H1 (cell line): ENCODE data around the gene CADM1. TPM values are rescaled to one million over a fixed set of nuclear protein-coding genes. Genes with fewer than 3 reads are reported as not detected.

ENCODE experiments used
- CTCF ChIA-PET: fragments of 300-600 bp; sonication (Branson Sonifier 250); formaldehyde crosslinking; loops from one replicate; lab custom pipeline; 2021; ENCODE audit not compliant: partially characterized antibody; lab: Charles Lee
- POLR2A ChIA-PET: fragments of 300-600 bp; sonication (Branson Sonifier 250); formaldehyde crosslinking; loops from one replicate; lab custom pipeline; 2021; ENCODE audit warnings: inconsistent platforms; ENCODE audit not compliant: partially characterized antibody; lab: Charles Lee
- DNase-seq, 2 experiments: peaks; one replicate each; pipeline versions ENCODE4 v3.0.0 to v3.0.0-alpha.2; 2010 to 2022; ENCODE audit warnings: low spot score in 2 of 2, low read depth in 1 of 2, mixed read lengths in 1 of 2
- FAIRE-seq: peaks from 2 replicates; lab custom pipeline; 2011; peaks lifted over from hg19 to GRCh38; lab: Jason Lieb, UNC
- H2AFZ ChIP-seq: 2 replicates; pipeline ENCODE4 v1.8.1; 2012; ENCODE audit warnings: low read length, inconsistent platforms
- H2AK5ac ChIP-seq: 2 replicates; pipeline ENCODE4 v1.6.1; 2013; ENCODE audit warnings: low read depth, low read length
- H2BK120ac ChIP-seq: replicated peaks from 2 replicates; pipeline ENCODE3; 2013; ENCODE audit warnings: low read depth, low read length, inconsistent platforms
- H2BK12ac ChIP-seq: 2 replicates; pipeline ENCODE4 v1.6.1; 2013; ENCODE audit warnings: low read depth, low read length
- H2BK15ac ChIP-seq: 2 replicates; pipeline ENCODE4 v1.6.1; 2013; ENCODE audit warnings: low read length
- H2BK20ac ChIP-seq: 2 replicates; pipeline ENCODE4 v1.6.1; 2013; ENCODE audit warnings: low read length
- H2BK5ac ChIP-seq: 2 replicates; pipeline ENCODE4 v1.6.1; 2013; ENCODE audit warnings: low read depth, low read length
- H3K14ac ChIP-seq: 2 replicates; pipeline ENCODE4 v1.6.1; 2013; ENCODE audit warnings: inconsistent platforms; ENCODE audit not compliant: insufficient read length
- H3K18ac ChIP-seq: 2 replicates; pipeline ENCODE4 v1.6.1; 2013; ENCODE audit warnings: low read length; ENCODE audit errors: extremely low read depth
- H3K23ac ChIP-seq: 2 replicates; pipeline ENCODE4 v1.6.1; 2013; ENCODE audit warnings: inconsistent platforms; ENCODE audit not compliant: insufficient read length
- H3K23me2 ChIP-seq: 2 replicates; pipeline ENCODE4 v1.6.1; 2013; ENCODE audit warnings: low read depth, low read length
- H3K27ac ChIP-seq: 2 replicates; pipeline ENCODE4 v1.6.1; 2011; ENCODE audit warnings: low read depth, low read length, inconsistent platforms
- H3K27me3 ChIP-seq, 4 experiments: replicated peaks in 1 of 4; 1 replicate in 1 of 4; 2 replicates in 3 of 4; pipeline versions ENCODE4 v1.6.1 to v1.8.1; 2011 to 2013; ENCODE audit warnings: low read length in 3 of 4, mild to moderate bottlenecking in 3 of 4, inconsistent platforms in 2 of 4, mixed read lengths in 2 of 4, moderate library complexity in 1 of 4; ENCODE audit not compliant: control insufficient read depth in 3 of 4, insufficient read depth in 3 of 4; ENCODE audit errors: extremely low read depth in 1 of 4
- H3K36me3 ChIP-seq, 4 experiments: 2 replicates each; pipeline versions ENCODE4 v1.6.1 to v1.8.1; 2011 to 2013; ENCODE audit warnings: mild to moderate bottlenecking in 4 of 4, low read length in 3 of 4, moderate library complexity in 2 of 4, control low read depth in 1 of 4, inconsistent platforms in 1 of 4; ENCODE audit not compliant: insufficient read depth in 4 of 4, control insufficient read depth in 2 of 4
- H3K4ac ChIP-seq: replicated peaks from 2 replicates; pipeline ENCODE3; 2013; ENCODE audit warnings: low read length, low read depth, mixed read lengths, inconsistent platforms; ENCODE audit not compliant: insufficient read length
- H3K4me1 ChIP-seq, 4 experiments: replicated peaks in 1 of 4; 1 replicate in 1 of 4; 2 replicates in 3 of 4; pipeline versions ENCODE4 v1.6.1 to v1.8.1; 2011 to 2013; ENCODE audit warnings: low read length in 3 of 4, inconsistent platforms in 2 of 4, mixed read lengths in 1 of 4; ENCODE audit not compliant: insufficient read depth in 4 of 4, control insufficient read depth in 3 of 4
- H3K4me2 ChIP-seq, 2 experiments: 2 replicates each; pipeline versions ENCODE4 v1.6.1 to v1.8.1; 2011 to 2013; ENCODE audit warnings: low read depth in 2 of 2, low read length in 2 of 2, control low read depth in 1 of 2, inconsistent platforms in 1 of 2, mild to moderate bottlenecking in 1 of 2; ENCODE audit not compliant: insufficient read depth in 1 of 2
- H3K4me3 ChIP-seq, 4 experiments: fragments of 200-600, 300-600 bp in 1 of 4; sonication (generic), shearing (Covaris generic), sonication (Bioruptor Twin) in 1 of 4; 2 replicates each; pipeline versions ENCODE4 v1.5.1 to v1.8.1; 2011 to 2016; ENCODE audit warnings: low read length in 4 of 4, low read depth in 3 of 4, control low read depth in 2 of 4, inconsistent platforms in 2 of 4, mild to moderate bottlenecking in 2 of 4, mixed read lengths in 1 of 4, moderate library complexity in 1 of 4; ENCODE audit not compliant: insufficient read depth in 2 of 4; ENCODE audit errors: extremely low read depth in 1 of 4
- H3K56ac ChIP-seq: replicated peaks from 2 replicates; pipeline ENCODE3; 2013; ENCODE audit warnings: low read depth, mild to moderate bottlenecking, mixed read lengths, low read length, inconsistent platforms; ENCODE audit not compliant: insufficient read length
- H3K79me1 ChIP-seq: 2 replicates; pipeline ENCODE4 v1.6.1; 2013; ENCODE audit warnings: low read depth, low read length, control low read depth
- H3K79me2 ChIP-seq, 2 experiments: 2 replicates each; pipeline versions ENCODE4 v1.6.1 to v1.8.1; 2012 to 2013; ENCODE audit warnings: low read length in 2 of 2, mild to moderate bottlenecking in 2 of 2, inconsistent platforms in 1 of 2; ENCODE audit not compliant: insufficient read depth in 2 of 2, control insufficient read depth in 1 of 2
- H3K9ac ChIP-seq, 4 experiments: replicated peaks in 1 of 4; 1 replicate in 1 of 4; 2 replicates in 3 of 4; pipeline versions ENCODE4 v1.6.1 to v1.8.1; 2011 to 2013; ENCODE audit warnings: low read depth in 3 of 4, low read length in 3 of 4, control low read depth in 2 of 4, mild to moderate bottlenecking in 2 of 4, moderate library complexity in 2 of 4, inconsistent platforms in 1 of 4; ENCODE audit errors: extremely low read depth in 1 of 4
- H3K9me3 ChIP-seq, 2 experiments: 2 replicates each; pipeline versions ENCODE4 v1.6.1 to v1.8.1; 2012 to 2013; ENCODE audit warnings: mild to moderate bottlenecking in 2 of 2, moderate library complexity in 2 of 2, control low read depth in 1 of 2, inconsistent platforms in 1 of 2, low read depth in 1 of 2, low read length in 1 of 2, mixed read lengths in 1 of 2; ENCODE audit not compliant: insufficient read depth in 2 of 2
- H4K20me1 ChIP-seq, 2 experiments: replicated peaks in 1 of 2; 2 replicates each; pipeline versions ENCODE3 to v1.8.1; 2011 to 2013; ENCODE audit warnings: inconsistent platforms in 2 of 2, low read length in 2 of 2, mild to moderate bottlenecking in 1 of 2; ENCODE audit not compliant: insufficient read depth in 2 of 2, control insufficient read depth in 1 of 2
- H4K5ac ChIP-seq: 2 replicates; pipeline ENCODE4 v1.6.1; 2013; ENCODE audit warnings: low read length, low read depth, mixed read lengths, inconsistent platforms; ENCODE audit not compliant: insufficient read length
- H4K8ac ChIP-seq: 2 replicates; pipeline ENCODE4 v1.8.0; 2013; ENCODE audit warnings: mild to moderate bottlenecking, moderate library complexity, low read length, inconsistent platforms; ENCODE audit not compliant: insufficient read depth; ENCODE audit errors: extremely low read depth
- H4K91ac ChIP-seq: replicated peaks from 2 replicates; pipeline ENCODE3; 2013; ENCODE audit warnings: low read length, mixed read lengths, inconsistent platforms; ENCODE audit not compliant: insufficient read length
- CHD2 ChIP-seq: IDR thresholded peaks from 2 replicates; pipeline ENCODE4 v1.6.1; 2012; ENCODE audit warnings: low read length, improper control_type of control experiment
- FOSL1 ChIP-seq: IDR thresholded peaks from 2 replicates; pipeline ENCODE4 v1.6.1; 2011; ENCODE audit warnings: mild to moderate bottlenecking, low read depth, low read length, moderate library complexity; ENCODE audit not compliant: insufficient read depth
- NANOG ChIP-seq: IDR thresholded peaks from 2 replicates; pipeline ENCODE4 v1.6.1; 2011; ENCODE audit warnings: low read length, low read depth, mild to moderate bottlenecking, inconsistent platforms; ENCODE audit not compliant: insufficient read depth, poor library complexity, severe bottlenecking
- NRF1 ChIP-seq: IDR thresholded peaks from 2 replicates; pipeline ENCODE4 v1.6.1; 2011; ENCODE audit warnings: mild to moderate bottlenecking, low read depth, low read length, improper control_type of control experiment
- PHF8 ChIP-seq: fragments of 200-600 bp; sonication (generic); conservative IDR thresholded peaks from 2 replicates; pipeline ENCODE4 v1.7.1; 2012; ENCODE audit warnings: low read depth, mild to moderate bottlenecking, inconsistent platforms, low read length, moderate library complexity
- RFX5 ChIP-seq: IDR thresholded peaks from 2 replicates; pipeline ENCODE4 v1.6.1; 2011; ENCODE audit warnings: low read depth, low read length, improper control_type of control experiment, borderline replicate concordance
- TEAD4 ChIP-seq: IDR thresholded peaks from 2 replicates; pipeline ENCODE4 v1.6.1; 2012; ENCODE audit warnings: low read depth, low read length, inconsistent platforms, mixed read lengths
- YY1 ChIP-seq: IDR thresholded peaks from 2 replicates; pipeline ENCODE4 v1.6.1; 2011; ENCODE audit warnings: low read depth, mild to moderate bottlenecking, low read length
- WGBS, 2 experiments: shearing (Covaris generic) in 1 of 2; methylation state at CpG; one replicate each; pipeline versions ENCODE4 v1.1.6 to v1.1.7; 2013 to 2015; ENCODE audit warnings: low lambda C conversion rate in 2 of 2, mixed read lengths in 2 of 2, inconsistent platforms in 1 of 2, low coverage in 1 of 2, missing lambda C conversion rate in 1 of 2; ENCODE audit not compliant: insufficient replicate concordance in 2 of 2, insufficient coverage in 1 of 2, insufficient read length in 1 of 2; ENCODE audit errors: extremely low coverage in 1 of 2, missing lambda C conversion rate in 1 of 2; 5-methylcytosine and 5-hydroxymethylcytosine counted together
- polyA plus RNA-seq, 7 experiments: library from polyadenylated mRNA; depleted of rRNA in 3 of 7; stranded (reverse) in 5 of 7; unstranded in 2 of 7; fragments of >200 nt in 5 of 7; fragments of 200-250 nt in 2 of 7; gene quantifications; 1 replicate in 5 of 7; 2 replicates in 1 of 7; 4 replicates in 1 of 7; pipeline versions ENCODE4 v1.2.1 to v1.2.3, GENCODE V29; 2011 to 2013; ENCODE audit warnings: missing spikeins in 2 of 7, mixed read lengths in 2 of 7
- total RNA-seq: library from RNA; stranded (reverse); fragmentation: NEBNext Ultra II Directional; extraction: Animal tissue kit (Norgen Biotek cat#: 25700); gene quantifications from 2 replicates; pipeline ENCODE4 v1.2.1, GENCODE V29; 2021

The CADM1 gene
- total and polyA plus RNA-seq, 2 of the 8 experiments (the other 6 are each of a cell fraction or from before 2014, with no cell fraction given) = 8.3 to 25.3 TPM

DNA sequence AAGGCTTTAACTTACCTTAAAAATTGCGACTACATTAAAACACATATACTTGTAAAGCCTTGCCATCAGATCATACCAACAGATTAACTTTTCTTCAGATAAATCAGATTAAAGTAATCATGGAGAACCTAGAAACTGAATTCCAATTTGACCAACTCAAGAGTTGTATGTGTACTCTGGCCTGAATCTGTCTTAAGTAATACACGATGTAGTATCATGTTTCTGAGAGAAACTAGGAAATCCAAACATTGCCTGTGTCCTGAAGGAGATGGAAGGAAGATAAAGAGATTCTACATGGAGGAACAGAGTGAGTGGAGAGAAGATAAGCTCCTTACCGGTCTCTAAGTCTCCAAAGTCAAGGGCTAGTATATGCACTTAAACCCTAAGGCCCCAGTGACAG is 162.1 kb downstream of the CADM1 start:
- H3K27me3 ChIP-seq = no peaks in the 10 kb centered on the region
- no peak overlapping the region for H2BK5ac ChIP-seq
- WGBS, 2 experiments = 95% methylated on average over 3 of the region's 3 CpGs; no CpG with 5 or more reads in 1 of the 2 experiments
- DNase-seq (no peak), FAIRE-seq (no peak)
- H3K18ac ChIP-seq = no peak overlapping the region
- no peak overlapping the region for H2BK12ac ChIP-seq
- no peaks in the 10 kb centered on the region for H4K20me1 ChIP-seq
- H3K14ac ChIP-seq = no peak overlapping the region
- no peak overlapping the region for H3K23ac ChIP-seq
- no peak overlapping the region for H2AFZ ChIP-seq
- no peak overlapping the region for H3K27ac ChIP-seq
- no peak overlapping the region for H2AK5ac ChIP-seq
- H4K91ac ChIP-seq = no peak overlapping the region
- H3K4me3 ChIP-seq = no peak overlapping the region
- H3K79me2 ChIP-seq = no peaks in the 10 kb centered on the region
- H4K8ac ChIP-seq = no peak overlapping the region
- H2BK15ac ChIP-seq = no peak overlapping the region
- H3K36me3 ChIP-seq = no peaks in the 10 kb centered on the region
- H2BK120ac ChIP-seq = no peak overlapping the region
- H3K4me1 ChIP-seq = no peaks in the 10 kb centered on the region
- H3K79me1 ChIP-seq = no peaks in the 10 kb centered on the region
- no peak overlapping the region for H4K5ac ChIP-seq
- ChIA-PET POLR2A (no interaction called here), CTCF (interaction anchor here (1.2 to 2.0 kb wide), 2 partner anchors 15 to 17 kb away, joined by 5 to 7 read pairs; no protein-coding TSS in a partner anchor)
- H3K9me3 ChIP-seq = no peaks in the 10 kb centered on the region
- H3K23me2 ChIP-seq = no peaks in the 10 kb centered on the region
- H3K56ac ChIP-seq = no peak overlapping the region
- no peak overlapping the region for H2BK20ac ChIP-seq
- H3K9ac ChIP-seq = no peak overlapping the region
- no peak overlapping the region for H3K4me2 ChIP-seq
- no peak overlapping the region for H3K4ac ChIP-seq
- no peak for TF ChIP-seq FOSL1
- TF ChIP-seq RFX5 = no peak
- TF ChIP-seq NANOG = no peak
- no peak for TF ChIP-seq PHF8
- no peak for TF ChIP-seq CHD2
- TF ChIP-seq NRF1 = no peak
- no peak for TF ChIP-seq YY1
- TF ChIP-seq TEAD4 = no peak
